HK-2 (cell line): ENCODE measurements around the gene UQCR10.

Experiments used
- DNase-seq: peaks from one replicate; pipeline ENCODE4 v3.0.0-alpha.2; 2018; ENCODE audit not compliant: unreplicated experiment

Gene UQCR10

GRCh38 chr22:29762263-29762662 is 4.9 kb upstream of the UQCR10 start:
- DNase-seq, result no peak

- peak; percentile 41 for DNase-seq
Observed at GRCh38 chr22:29765905-29766631, 1.1 kb upstream of the UQCR10 start.

GRCh38 chr22:29766632-29767170 is 468 bp upstream of the UQCR10 start, which contains the start of gene ZMAT5:
TSS of gene ZMAT5 (minus strand) at chr22:29767007. CDS start at chr22:29748544, 18,463 bp downstream.
- DNase-seq, result peak; percentile 95

GRCh38 chr22:29768052-29768693 is 1.0 kb downstream of the UQCR10 start:
- no peak for DNase-seq

GRCh38 chr22:29769723-29770321 is 2.7 kb downstream of the UQCR10 start:
- no peak for DNase-seq

GRCh38 chr22:29772170-29772641 is 5.0 kb downstream of the UQCR10 start:
- DNase-seq, result no peak

- DNase-seq, result peak; percentile 46
Observed at GRCh38 chr22:29773233-29773632, 6.1 kb downstream of the UQCR10 start.

GRCh38 chr22:29780220-29780619 is 13.1 kb downstream of the UQCR10 start:
- no peak for DNase-seq

GRCh38 chr22:29780748-29781676 is 13.8 kb downstream of the UQCR10 start:
- DNase-seq, result peak; percentile 67

GRCh38 chr22:29782061-29782845 is 15.1 kb downstream of the UQCR10 start:
- DNase-seq, result peak; percentile 51

- no peak for DNase-seq
Observed at GRCh38 chr22:29784451-29785361, 17.5 kb downstream of the UQCR10 start.

- no peak for DNase-seq
Observed at GRCh38 chr22:29786031-29786430, 18.9 kb downstream of the UQCR10 start.

GRCh38 chr22:29787371-29787980 is 20.3 kb downstream of the UQCR10 start:
- no peak for DNase-seq

- no peak for DNase-seq
Observed at GRCh38 chr22:29788339-29789279, 21.4 kb downstream of the UQCR10 start.

GRCh38 chr22:29790061-29790460 is 22.9 kb downstream of the UQCR10 start:
- no peak for DNase-seq

- DNase-seq, result no peak
Observed at GRCh38 chr22:29793396-29793795, 26.2 kb downstream of the UQCR10 start.

- no peak for DNase-seq
Observed at GRCh38 chr22:29795663-29796062, 28.5 kb downstream of the UQCR10 start.

- DNase-seq, result no peak
Observed at GRCh38 chr22:29797351-29797750, 30.2 kb downstream of the UQCR10 start.
